ENCODE results near the gene TANC1.

- TF ChIP-seq POLR2A (IDR thresholded peaks at IDR 0.05; ENCODE audit: low read length) (no peak), GATA1 (IDR thresholded peaks at IDR 0.05; ENCODE audit: low read depth, low read length) (no peak)
Observed at GRCh38 chr2:158965107-158965506, 3.3 kb upstream of the TANC1 start.

Measured in erythroblast (primary cell).